SK-N-MC (cell line): Measurements from ENCODE around the gene SMC6.

ENCODE experiments used
- EZH2 ChIP-seq: fragments of 200-600 bp; sonication (generic); IDR thresholded peaks from one replicate; pipeline ENCODE4 v1.6.1; 2017; ENCODE audit warnings: antibody characterized with exemption
- POLR2AphosphoS5 ChIP-seq: IDR thresholded peaks from 2 replicates; pipeline ENCODE4 v1.6.1; 2012; ENCODE audit warnings: mild to moderate bottlenecking, low read depth, low read length, borderline replicate concordance

DNA sequence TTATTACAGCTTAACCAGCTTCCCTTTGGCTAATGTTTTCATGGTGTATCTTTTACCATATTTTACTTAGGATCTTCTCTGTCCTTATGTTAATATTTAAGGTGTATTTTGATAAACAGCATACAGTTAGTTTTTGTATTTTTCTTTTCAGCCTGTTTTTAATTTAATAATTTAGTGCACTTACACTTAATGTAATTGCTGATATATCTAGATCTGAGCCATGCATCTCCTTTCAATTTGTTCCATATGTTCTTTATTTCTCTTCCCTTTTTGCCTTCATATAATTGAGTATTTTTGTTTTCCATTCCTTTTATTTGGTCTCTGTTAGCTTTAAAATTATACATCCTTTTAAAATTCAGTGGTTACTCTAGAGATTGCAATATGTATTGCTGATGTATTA is 78.8 kb downstream of the SMC6 start:
- TF ChIP-seq EZH2 (no peak), POLR2AphosphoS5 (no peak)
